ENCODE results near the gene SCARB2. TPM values are rescaled to one million over a fixed set of nuclear protein-coding genes. Genes with fewer than 3 reads are reported as not detected.

SCARB2 gene
- total and polyA plus RNA-seq, 4 donors, result 58.2 to 136 (median 73.7) TPM

GRCh38 chr4:76250962-76251361, 37.3 kb upstream of the SCARB2 start:
- WGBS, result 7% methylated on average over 6 of the region's 6 CpGs

GRCh38 chr4:76246852-76247251, 33.2 kb upstream of the SCARB2 start:
- Histone ChIP-seq H3K27ac (ENCODE audit: low read depth in 1 of 2, low read length in 2 of 2) (no peak overlapping the region), H3K9me3 (ENCODE audit: control insufficient read depth in 4 of 4, low read length in 3 of 4) (no peaks in the 10 kb centered on the region), H3K4me1 (ENCODE audit: control insufficient read depth in 4 of 4, insufficient read depth in 4 of 4, low read length in 3 of 4) (peaks cover 1 to 11% (median 7%) of the 10 kb centered on the region in 4 donors), H3K36me3 (ENCODE audit: control insufficient read depth in 4 of 4, insufficient read depth in 3 of 4, low read depth in 1 of 4, low read length in 3 of 4) (no peaks in the 10 kb centered on the region), H3K4me3 (ENCODE audit: low read depth in 1 of 3, low read length in 3 of 3) (no peak overlapping the region), H3K27me3 (ENCODE audit: control insufficient read depth in 4 of 4, insufficient read depth in 4 of 4, low read length in 3 of 4) (no peaks in the 10 kb centered on the region), H3K9ac (ENCODE audit: low read depth in 1 of 2, low read length in 2 of 2) (no peak overlapping the region)
- DNase-seq (ENCODE audit: low spot score), result no peak
- TF ChIP-seq SP1 (IDR thresholded peaks at IDR 0.05) (no peak), JUND (IDR thresholded peaks at IDR 0.05) (no peak), HNF4G (IDR thresholded peaks at IDR 0.05) (no peak), CTCF (IDR thresholded peaks at IDR 0.05; ENCODE audit: low read depth, low read length, missing input control) (no peak), EGR1 (IDR thresholded peaks at IDR 0.05; ENCODE audit: low read depth in 2 of 2) (no peak), RAD21 (IDR thresholded peaks at IDR 0.05) (no peak), TAF1 (conservative IDR thresholded peaks at IDR 0.05) (no peak), NR2F2 (IDR thresholded peaks at IDR 0.05) (no peak), MAX (IDR thresholded peaks at IDR 0.05) (no peak), FOXA2 (IDR thresholded peaks at IDR 0.05) (no peak), FOXA1 (IDR thresholded peaks at IDR 0.05) (no peak), GABPA (IDR thresholded peaks at IDR 0.05 in 1 of 2, conservative IDR thresholded peaks at IDR 0.05 in 1 of 2) (no peak), YY1 (IDR thresholded peaks at IDR 0.05) (no peak)
- TF ChIP-seq, protein P1, sequence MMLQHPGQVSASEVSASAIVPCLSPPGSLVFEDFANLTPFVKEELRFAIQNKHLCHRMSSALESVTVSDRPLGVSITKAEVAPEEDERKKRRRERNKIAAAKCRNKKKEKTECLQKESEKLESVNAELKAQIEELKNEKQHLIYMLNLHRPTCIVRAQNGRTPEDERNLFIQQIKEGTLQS (IDR thresholded peaks at IDR 0.05), result no peak
- TF ChIP-seq, protein P2, sequence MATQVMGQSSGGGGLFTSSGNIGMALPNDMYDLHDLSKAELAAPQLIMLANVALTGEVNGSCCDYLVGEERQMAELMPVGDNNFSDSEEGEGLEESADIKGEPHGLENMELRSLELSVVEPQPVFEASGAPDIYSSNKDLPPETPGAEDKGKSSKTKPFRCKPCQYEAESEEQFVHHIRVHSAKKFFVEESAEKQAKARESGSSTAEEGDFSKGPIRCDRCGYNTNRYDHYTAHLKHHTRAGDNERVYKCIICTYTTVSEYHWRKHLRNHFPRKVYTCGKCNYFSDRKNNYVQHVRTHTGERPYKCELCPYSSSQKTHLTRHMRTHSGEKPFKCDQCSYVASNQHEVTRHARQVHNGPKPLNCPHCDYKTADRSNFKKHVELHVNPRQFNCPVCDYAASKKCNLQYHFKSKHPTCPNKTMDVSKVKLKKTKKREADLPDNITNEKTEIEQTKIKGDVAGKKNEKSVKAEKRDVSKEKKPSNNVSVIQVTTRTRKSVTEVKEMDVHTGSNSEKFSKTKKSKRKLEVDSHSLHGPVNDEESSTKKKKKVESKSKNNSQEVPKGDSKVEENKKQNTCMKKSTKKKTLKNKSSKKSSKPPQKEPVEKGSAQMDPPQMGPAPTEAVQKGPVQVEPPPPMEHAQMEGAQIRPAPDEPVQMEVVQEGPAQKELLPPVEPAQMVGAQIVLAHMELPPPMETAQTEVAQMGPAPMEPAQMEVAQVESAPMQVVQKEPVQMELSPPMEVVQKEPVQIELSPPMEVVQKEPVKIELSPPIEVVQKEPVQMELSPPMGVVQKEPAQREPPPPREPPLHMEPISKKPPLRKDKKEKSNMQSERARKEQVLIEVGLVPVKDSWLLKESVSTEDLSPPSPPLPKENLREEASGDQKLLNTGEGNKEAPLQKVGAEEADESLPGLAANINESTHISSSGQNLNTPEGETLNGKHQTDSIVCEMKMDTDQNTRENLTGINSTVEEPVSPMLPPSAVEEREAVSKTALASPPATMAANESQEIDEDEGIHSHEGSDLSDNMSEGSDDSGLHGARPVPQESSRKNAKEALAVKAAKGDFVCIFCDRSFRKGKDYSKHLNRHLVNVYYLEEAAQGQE (IDR thresholded peaks at IDR 0.05), result no peak

More at GRCh38 chr4:76250962-76251361, 37.3 kb upstream of the SCARB2 start:
- Histone ChIP-seq H3K9ac (ENCODE audit: low read depth in 1 of 2, low read length in 2 of 2) (peak overlapping the region; percentile 1 to 91), H3K36me3 (ENCODE audit: control insufficient read depth in 4 of 4, insufficient read depth in 3 of 4, low read depth in 1 of 4, low read length in 3 of 4) (no peaks in the 10 kb centered on the region), H3K27ac (ENCODE audit: low read depth in 1 of 2, low read length in 2 of 2) (peak overlapping the region; percentile 11 to 52), H3K4me3 (ENCODE audit: low read depth in 1 of 3, low read length in 3 of 3) (peak overlapping the region; percentile 46 to 87 (median 73)), H3K4me1 (ENCODE audit: control insufficient read depth in 4 of 4, insufficient read depth in 4 of 4, low read length in 3 of 4) (peaks cover 1 to 20% (median 9%) of the 10 kb centered on the region in 4 donors), H3K27me3 (ENCODE audit: control insufficient read depth in 4 of 4, insufficient read depth in 4 of 4, low read length in 3 of 4) (no peaks in the 10 kb centered on the region), H3K9me3 (ENCODE audit: control insufficient read depth in 4 of 4, low read length in 3 of 4) (no peaks in the 10 kb centered on the region)
- no peak for DNase-seq (ENCODE audit: low spot score)
- TF ChIP-seq HNF4G (IDR thresholded peaks at IDR 0.05), result no peak
- TF ChIP-seq, protein P3, sequence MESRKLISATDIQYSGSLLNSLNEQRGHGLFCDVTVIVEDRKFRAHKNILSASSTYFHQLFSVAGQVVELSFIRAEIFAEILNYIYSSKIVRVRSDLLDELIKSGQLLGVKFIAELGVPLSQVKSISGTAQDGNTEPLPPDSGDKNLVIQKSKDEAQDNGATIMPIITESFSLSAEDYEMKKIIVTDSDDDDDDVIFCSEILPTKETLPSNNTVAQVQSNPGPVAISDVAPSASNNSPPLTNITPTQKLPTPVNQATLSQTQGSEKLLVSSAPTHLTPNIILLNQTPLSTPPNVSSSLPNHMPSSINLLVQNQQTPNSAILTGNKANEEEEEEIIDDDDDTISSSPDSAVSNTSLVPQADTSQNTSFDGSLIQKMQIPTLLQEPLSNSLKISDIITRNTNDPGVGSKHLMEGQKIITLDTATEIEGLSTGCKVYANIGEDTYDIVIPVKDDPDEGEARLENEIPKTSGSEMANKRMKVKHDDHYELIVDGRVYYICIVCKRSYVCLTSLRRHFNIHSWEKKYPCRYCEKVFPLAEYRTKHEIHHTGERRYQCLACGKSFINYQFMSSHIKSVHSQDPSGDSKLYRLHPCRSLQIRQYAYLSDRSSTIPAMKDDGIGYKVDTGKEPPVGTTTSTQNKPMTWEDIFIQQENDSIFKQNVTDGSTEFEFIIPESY (IDR thresholded peaks at IDR 0.05), result peak; percentile 18
- TF ChIP-seq, protein P2 (IDR thresholded peaks at IDR 0.05), result no peak

Measured in liver (tissue), 9 donors.